ENCODE results near the gene GPSM1.
"Not testable (repeated sequence)": the region's sequence is repeated elsewhere in the genome, so short reads cannot be mapped to it uniquely, and the experiment has no call there.

Gene GPSM1

DNA sequence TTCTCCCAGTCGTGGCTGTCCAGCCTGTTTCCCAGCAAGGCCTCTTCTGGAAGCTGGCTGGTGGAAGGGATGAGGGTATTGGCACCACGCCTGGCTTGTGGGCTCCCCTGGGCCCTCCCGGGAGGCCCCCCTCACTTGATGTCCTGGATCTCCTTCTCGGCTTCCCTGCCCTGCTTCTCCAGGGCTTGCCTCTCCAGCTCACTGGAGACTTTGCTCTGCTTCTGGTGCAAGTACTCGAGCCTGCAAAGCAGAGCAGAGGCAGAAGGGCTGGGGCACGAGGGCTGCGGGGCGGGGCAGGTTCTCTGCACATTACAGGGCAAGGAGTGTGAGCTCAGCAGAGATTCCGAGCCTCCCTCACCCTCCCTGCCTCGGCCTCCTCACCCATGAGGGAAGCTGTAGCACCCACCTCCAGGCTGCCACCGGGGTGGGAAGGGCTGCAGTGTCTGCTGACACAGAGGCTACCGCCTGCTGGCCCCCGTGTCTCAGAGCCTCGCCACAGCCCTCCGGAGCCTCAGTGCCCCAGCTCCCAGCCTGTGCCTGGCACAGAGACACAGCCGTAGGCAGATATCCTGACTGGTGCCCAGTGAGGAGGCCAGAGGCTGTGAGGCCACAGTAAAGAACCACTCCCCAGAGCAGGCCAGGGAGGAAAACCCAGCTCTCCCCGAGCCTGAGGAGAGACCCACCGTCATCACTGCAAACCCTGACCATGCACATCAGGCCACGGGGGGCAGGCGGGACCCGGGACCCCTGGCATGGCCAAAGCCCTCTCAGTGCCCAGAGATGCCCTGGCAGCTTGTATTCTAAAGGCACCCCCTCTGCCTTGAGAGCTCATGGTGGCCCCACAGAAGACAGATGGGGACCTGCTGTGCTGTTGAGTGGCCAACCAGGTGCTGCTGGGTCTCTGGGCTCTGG lies 65.5 kb downstream of the GPSM1 start:
- in situ Hi-C loops (cut with MboI; ENCODE audit: low sequenced_read_pairs): no loop called here

DNA sequence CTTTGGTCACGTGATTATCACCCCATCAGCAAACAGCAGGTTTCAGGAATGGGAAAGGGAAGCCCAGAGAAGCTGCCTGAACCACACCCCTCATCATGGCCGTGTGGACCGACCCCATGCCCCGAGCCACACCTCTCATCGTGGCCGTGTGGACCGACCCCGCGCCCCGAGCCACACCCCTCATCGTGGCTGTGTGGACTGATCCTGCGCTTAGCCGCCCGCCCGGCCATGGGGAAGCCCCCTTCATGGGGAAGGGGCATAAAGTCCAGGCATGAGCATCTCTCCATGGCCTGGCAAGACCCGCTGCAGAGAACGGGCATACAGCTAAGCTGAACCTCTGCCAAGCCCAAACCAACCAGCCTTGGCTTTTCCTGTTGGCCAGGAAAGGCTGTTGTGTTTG lies 66.2 kb downstream of the GPSM1 start:
- in situ Hi-C loops (cut with MboI; ENCODE audit: low sequenced_read_pairs): no loop called here

DNA sequence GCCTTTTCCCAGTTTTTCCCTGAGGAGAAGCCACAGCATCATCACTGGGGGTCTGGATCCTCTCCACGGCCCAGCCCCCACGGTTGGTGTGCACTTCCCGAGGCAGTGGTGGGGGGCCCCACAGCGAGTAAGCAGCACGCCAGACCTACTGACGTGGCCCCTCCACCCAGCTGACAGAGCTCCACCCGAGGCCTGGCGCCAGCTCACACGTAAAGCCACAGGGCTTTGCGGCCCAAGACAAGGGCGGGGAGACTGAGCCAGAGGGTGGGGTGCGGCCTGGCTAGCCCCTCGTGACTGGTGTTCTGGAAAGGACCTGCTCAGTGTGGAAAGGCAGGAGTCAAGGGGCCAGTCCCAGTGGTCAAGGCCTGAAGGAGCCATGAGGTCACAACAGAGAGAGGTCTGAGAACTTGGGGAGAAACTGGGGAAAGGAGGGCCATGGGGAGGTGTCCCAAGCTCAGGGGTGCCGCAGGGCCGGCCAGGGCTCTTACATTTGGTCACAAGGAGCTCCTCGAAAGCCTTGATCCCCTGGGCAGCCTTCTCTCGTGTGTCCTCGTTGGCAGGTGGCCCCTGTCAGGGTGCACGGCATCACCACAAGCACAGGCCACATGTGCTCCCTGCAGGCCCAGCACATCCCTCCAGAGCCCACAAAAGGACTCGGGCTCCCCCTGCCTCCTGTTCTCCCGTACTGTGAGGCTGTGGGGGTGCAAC lies 67.1 kb downstream of the GPSM1 start:
- in situ Hi-C loops (cut with MboI; ENCODE audit: low sequenced_read_pairs): no loop called here

DNA sequence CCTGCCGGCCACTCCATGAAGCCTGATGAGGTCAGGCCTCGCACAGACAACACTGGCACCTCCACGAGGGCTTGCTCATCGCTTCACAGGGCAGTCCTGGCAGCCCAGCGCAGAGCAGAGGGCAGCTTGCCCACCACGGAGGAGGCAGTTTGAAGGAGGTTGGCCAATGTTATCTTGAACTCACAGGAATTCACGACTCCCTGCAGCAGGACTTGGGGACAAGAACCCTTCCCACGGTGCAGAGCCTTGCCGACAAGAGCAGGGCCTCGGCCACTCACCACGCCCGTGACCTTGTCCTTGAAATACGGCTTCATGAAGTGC lies 67.6 kb downstream of the GPSM1 start:
- in situ Hi-C loops (cut with MboI; ENCODE audit: low sequenced_read_pairs): no loop called here

DNA sequence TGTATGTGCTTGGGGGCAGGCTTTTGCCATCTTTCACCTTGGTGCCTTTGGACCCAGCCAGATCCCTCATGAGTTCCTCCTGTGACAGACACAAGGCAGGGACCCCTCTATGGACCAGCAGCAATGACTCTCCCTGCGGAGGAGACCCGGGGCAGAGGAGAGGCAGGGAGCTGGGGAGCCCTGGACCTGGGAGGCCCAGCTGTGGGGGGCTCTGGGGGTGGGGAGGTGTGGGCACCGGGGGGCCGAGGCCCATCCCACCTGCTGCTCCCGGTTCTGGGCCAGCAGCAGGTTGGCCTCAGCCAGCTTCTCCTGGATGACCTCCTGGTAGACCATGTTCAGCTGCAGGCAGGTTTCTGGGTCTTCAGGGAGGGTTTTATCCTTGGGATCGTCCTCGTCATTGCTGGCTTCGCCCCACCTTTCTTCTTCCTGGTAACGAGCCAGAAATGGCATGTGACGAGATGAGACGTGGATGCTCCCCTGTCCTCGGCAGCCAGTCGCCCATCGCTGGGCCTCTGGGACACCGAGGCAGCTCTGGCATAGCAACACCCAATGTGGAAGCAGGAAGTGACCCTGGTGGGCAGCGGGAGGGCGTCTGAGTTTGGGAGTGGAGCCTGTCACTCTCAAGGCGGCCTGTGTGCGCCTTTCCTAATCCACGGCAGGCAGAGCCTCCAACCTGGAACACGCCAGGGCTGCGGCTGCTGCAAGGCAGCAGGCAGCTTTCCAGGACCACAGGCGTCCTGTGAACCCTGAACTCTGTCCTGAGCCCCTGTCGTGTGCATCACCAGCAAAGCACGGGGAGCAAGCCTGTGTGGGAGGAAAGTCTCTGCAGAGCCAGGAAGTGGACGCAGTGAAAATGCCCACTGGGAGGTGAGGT lies 68.2 kb downstream of the GPSM1 start:
- in situ Hi-C loops (cut with MboI; ENCODE audit: low sequenced_read_pairs): no loop called here

DNA sequence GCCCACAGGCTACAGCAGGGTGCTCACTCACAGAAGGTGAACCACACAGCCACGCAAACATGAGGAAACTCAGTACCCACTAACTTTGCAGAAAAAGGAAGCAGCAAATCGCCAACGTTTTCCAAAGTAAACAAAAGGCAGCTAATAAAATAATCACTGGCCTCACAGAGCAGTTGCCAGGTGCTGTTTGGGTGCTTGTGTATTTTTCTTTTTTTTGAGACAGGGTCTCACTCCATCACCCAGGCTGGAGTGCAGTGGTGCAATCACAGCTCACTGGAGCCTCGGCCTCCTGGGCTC lies 68.8 kb downstream of the GPSM1 start:
- in situ Hi-C loops (cut with MboI; ENCODE audit: low sequenced_read_pairs): no loop called here

DNA sequence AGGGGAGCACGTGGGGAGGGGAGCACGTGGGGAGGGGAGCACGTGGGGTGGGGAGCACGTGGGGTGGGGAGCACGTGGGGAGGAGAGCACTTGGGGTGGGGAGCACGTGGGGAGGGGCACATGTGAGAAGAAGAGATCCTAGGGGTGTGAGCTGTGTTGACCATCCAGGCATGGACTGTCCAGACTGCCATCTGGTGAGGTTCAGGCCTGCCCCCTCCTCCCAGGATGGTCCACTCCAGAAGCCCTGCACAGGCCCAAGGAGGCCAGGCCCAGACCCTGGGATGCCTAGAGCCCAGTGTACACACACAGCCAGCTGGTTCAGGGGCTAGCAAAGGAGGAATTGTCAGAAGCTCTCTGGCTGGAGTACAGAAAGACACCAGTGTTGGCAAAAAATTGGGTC lies 70.3 kb downstream of the GPSM1 start:
- in situ Hi-C loops (cut with MboI; ENCODE audit: low sequenced_read_pairs): no loop called here

DNA sequence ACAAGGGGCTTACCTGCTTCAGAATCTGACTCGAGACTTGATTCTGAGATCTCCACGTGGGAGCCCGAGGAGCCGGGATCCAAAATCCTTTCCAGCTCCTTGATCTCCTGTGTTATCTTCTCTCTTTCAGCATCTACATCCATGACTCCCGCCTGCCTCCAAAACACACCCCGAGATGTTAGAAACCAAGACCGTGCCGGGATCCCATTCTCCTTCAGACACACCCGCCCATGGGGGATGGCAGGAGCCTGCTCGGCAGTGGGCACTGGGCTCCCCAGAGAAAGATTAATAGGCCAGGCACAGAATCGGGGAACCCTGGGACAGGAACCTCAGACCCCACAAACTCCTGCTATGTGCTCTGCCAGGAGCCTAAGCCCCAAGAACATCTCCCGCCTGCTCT lies 70.9 kb downstream of the GPSM1 start:
- in situ Hi-C loops (cut with MboI; ENCODE audit: low sequenced_read_pairs): no loop called here

DNA sequence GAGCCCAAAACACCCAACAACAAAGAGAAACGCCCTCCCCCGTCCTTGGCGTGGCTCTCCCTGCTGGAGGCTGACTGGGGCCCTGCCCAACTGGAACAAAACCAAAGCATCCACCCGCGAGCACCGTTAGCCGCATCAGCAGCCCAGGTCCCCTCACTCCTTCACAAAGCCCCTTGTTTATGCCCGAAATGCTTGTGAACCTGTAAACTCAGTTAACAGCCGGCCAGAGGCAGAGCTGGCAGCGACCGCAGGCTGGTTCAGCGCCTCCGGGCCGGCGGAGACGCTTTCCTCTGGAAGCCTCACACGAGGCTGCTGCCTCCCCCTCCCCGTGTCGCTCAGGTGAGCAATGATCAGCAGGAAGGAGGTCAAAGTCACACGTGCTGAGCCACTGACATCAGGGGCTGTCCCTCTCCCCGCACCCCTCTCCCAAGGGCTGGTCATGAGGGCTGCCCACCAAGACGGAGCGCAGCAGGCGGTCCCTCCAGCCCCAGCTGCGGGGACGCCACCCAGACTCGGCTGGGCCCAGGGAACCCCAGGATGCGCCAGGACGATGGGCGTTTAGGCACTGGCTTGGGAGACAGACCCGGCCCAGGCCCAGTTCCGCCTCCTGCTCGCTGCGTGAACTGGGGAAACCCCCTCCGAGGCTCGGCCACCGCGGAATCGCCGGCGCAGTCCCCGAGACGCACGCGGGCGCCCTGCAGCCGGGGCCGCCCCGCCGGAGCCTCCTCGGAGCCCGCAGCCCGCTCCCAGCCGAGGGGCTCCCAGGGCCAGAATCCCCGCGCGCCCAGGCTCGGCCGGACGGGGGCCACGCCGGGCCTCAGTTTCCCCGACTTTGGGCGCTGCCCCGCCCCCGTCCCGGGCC lies 72.1 kb downstream of the GPSM1 start:
- in situ Hi-C loops (cut with MboI; ENCODE audit: low sequenced_read_pairs): no loop called here

DNA sequence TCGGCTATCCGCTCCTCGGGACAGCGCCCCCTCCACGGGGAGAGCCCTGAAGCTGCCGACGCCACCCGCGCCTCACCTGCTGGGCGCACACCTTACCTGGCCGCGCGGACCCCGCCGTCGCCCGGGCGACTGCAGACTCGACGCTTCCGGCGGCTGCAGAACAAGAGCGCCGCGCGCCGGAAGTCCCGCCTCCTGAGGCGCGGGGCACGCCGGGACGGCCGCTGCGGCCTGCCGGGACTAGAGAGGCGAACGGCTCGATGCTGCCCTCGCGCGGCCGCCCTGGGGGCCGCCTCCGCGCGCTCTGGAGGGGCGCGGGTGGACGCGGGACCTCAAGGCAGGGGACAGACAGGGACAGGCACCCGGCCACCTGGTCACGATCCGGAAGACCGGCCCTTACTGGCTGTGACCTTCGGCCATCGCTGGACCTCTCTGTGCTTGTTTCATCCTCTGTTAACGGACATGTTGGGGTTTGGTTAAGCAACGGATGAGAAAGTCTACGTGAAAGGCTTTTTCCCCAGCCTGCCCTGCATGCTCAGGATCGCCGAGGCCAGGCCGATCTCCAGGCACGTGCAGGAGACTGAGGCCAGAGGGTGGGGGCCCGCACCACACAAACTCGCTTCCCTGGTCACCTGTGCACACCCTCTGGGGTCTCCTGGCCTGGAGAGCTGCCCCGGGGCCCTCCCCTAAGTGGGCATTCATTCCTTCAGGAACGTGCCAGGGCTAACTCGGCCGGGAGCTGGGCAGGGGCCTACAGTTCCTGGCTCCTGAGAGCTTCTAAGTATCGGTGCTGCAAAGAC lies 72.9 kb downstream of the GPSM1 start, which contains the start of gene SNAPC4:
Gene SNAPC4 (minus strand): TSS at position 133 of the 797 bp plus-strand sequence. CDS start 1,742 bp downstream, outside the sequence.
- in situ Hi-C loops (cut with MboI; ENCODE audit: low sequenced_read_pairs): no loop called here

DNA sequence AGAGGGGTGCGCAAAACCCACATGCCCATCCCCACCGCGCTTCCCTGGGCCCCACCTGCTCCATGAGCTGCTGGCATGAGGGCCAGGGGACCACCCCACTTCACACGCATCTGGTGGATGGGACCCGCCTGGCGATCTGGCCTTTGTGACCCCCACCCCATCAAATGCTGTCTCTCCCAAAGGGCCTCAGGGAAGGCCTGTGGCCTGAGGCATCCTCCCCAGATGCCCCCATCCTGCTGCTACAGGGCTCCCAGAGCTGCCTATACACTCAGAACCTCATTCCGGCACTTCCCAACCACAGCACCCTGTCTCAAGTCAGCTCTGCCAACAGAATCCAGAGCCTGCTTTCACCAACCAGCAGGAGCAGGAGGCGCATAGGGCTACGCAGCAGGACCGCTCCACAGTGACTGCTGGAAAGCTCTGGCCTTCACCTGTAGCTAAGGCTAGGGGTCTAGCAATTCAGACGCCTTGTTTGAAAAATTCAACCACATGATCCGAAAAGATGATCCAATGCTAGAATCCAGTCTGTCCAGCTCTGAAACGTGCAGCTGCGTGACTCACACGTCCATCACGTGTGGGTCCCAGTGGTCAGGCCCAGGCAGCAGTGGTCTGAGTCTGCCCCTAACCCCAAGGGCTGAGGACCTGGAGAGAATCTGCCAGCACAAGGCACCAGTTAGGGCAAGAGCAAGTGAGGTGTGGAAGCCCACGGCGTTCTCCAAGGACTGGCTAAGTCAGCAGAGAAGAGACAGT lies 74.0 kb downstream of the GPSM1 start:
- in situ Hi-C loops (cut with MboI; ENCODE audit: low sequenced_read_pairs): no loop called here

DNA sequence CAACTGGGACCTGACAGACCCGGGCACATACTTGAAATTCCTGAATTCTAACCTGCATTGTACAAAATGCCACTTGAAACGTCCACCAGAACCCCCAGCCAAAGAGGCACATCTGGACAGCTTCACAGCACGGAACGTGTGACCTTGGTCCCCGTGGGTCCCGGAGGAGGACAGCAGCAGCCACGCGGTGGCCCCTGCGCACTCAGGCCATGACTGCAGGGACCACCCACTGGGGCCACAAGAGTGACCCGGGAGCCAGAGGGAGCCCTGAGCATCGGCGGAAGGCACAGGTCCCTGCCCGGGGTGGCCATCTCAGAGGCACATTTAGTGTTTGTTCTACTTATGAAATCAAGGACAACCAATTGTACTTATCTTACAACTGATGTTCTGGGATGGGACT lies 74.7 kb downstream of the GPSM1 start:
- in situ Hi-C loops (cut with MboI; ENCODE audit: low sequenced_read_pairs): no loop called here

DNA sequence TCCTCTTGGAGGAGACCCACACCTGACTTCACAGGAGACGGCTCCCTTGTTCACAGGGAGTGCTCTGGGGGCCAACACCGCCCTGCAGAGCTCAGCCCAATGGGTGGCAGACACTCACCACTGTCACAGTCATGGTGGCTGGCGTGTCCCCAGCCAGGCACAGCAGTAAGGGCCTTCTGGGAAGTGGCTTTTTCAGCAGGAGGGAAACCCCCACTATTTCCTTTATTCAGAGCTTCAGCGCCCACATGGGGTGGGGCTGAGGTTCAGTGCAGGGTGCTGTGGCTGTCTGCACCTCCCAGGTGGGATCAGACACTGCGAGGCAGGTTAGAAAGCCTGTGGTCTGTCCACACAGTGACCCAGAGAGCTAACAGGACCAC lies 76.2 kb downstream of the GPSM1 start:
- in situ Hi-C loops (cut with MboI; ENCODE audit: low sequenced_read_pairs): no loop called here

DNA sequence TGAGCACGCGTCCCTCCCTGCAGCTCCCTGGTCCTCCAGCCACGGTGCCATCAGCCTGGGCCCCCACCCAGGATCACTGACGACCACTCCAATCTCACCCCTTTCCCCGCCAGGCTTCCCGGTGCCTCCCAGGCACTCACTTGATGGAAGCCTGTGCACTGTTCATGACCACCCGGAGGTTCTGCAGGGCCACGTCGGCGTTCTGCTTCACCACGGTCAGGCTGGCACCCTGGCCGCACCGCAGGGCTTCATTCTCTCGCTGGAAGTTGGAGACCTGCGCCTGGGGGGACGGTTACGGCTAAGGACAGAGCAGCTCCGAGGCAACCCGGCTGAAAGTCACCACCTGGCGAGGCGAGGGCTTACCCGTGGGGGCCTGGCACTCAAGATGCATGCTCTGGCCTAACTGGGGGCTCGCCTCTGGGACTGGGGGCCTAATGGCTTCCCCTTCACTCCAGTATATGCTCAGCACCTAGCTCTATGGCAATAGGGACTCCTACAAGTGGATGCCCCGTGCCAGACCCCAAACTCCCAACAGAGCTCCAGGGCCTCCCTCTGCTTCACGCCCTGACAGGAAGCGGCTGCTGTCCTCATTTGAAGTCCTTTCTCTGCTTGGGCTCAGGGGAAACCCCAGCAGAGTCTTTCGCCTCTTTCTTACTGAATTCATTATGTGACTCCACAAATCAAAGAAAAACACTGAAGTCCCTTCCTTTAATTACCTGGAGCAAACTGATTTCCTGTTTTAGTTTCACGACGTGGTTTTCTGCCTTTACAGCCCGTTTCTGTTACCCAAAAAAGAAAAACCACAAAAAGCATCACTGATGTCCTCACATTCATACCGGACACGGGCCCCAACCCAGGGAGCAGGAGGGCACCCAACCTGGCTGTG lies 76.8 kb downstream of the GPSM1 start:
- in situ Hi-C loops (cut with MboI; ENCODE audit: low sequenced_read_pairs): no loop called here

DNA sequence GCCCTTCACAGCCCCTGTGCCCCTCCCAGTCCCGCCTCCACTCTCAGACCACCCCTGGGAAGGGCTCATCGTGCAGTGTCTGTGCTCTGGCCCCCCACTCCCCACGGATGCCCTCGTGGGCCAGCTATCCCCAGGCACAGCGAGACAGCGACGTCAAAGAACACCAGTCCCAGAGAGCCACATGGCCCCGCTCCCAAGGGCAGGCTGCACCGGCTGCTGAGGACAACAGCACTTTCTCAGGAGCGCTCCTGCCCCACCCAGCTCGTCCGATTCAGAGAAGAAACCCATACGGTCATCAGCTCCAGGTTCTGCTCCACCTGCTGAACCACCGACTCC lies 77.4 kb downstream of the GPSM1 start:
- in situ Hi-C loops (cut with MboI; ENCODE audit: low sequenced_read_pairs): no loop called here

DNA sequence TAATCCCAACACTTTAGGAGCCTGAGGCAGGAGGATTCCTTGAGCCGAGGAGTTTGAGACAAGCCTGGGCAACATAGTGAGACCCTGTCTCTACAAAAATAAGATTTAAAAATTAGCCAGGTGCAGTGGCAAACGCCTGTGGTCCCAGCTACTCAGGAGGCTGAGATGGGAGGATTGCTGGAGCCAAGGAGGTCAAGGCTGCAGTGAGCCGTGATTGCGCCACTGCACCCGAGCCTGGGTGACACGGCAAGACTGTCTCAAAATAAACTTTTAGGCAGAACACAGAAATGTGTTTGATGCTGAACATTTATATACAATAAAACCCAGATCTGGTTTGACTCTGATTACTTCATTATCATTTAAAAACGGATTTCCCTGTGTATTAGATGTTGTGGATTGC lies 78.1 kb downstream of the GPSM1 start:
- in situ Hi-C loops (cut with MboI; ENCODE audit: low sequenced_read_pairs): no loop called here

DNA sequence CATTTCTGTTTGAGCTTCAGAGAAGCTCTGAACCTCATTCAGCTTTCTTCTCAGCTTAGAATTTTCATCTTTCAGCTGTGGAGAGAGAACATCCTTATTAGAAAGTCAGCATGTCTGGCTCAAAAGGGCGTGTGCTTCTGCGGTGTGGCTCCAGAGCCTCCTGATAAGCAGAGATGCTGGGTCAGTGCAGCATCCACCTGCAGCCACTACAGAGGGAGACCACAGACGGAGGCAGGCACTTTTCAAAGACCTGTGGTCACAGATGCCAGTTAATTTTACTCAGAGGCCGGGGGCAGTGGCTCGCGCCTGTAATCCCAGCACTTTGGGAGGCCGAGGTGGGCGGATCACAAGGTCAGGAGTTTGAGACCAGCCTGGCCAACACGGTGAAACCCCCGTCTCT lies 78.6 kb downstream of the GPSM1 start:
- in situ Hi-C loops (cut with MboI; ENCODE audit: low sequenced_read_pairs): not testable (repeated sequence)

DNA sequence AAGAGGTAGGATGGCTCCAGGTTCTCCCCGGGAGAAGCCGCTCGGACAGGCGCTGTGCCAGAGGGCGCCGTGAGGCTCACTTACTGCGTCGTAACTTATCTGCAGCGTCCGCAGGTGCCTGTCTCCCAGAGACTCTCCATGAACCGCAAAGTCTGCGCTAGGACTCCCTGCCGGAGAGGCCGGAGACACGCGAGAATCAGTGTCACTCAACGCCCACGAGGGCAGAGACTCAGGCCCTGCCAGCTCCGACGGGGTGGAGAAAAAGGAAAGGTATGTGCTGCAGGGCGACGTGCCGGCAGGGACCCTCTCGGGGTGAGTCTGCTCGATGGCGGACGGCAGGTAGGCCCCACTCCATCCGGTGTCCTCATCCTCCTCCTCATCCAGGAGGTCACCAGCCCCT lies 79.7 kb downstream of the GPSM1 start:
- in situ Hi-C loops (cut with MboI; ENCODE audit: low sequenced_read_pairs): not testable (repeated sequence)
